ENCODE results near the gene LDB2.

- TF ChIP-seq CTCF (conservative IDR thresholded peaks at IDR 0.05; ENCODE audit: low read length): no peak
- TF ChIP-seq EZH2phosphoT487 (IDR thresholded peaks at IDR 0.05; ENCODE audit: borderline replicate concordance, low read depth, low read length): no peak
Measured at GRCh38 chr4:16722416-16722815, 176.0 kb downstream of the LDB2 start.
